Transverse colon (tissue), 4 donors: ENCODE results near the gene DES. TPM values are rescaled to one million over a fixed set of nuclear protein-coding genes. Genes with fewer than 3 reads are reported as not detected.
"Not testable (repeated sequence)": the region's sequence is repeated elsewhere in the genome, so short reads cannot be mapped to it uniquely, and the experiment has no call there.

Source experiments
- DNase-seq: peaks from one replicate; pipeline ENCODE4 v3.0.0-alpha.2; 2019
- H3K27ac ChIP-seq, 4 donors: fragments of 200-600 bp; sonication (generic); 2 replicates each; pipeline ENCODE4 v1.5.1; 2016 to 2018; ENCODE audit warnings: inconsistent platforms in 4 of 4
- H3K27me3 ChIP-seq: fragments of 200-600 bp; sonication (generic); 2 replicates; pipeline ENCODE4 v1.5.1; 2017; ENCODE audit warnings: inconsistent platforms
- H3K36me3 ChIP-seq, 4 donors: fragments of 200-600 bp; sonication (generic); 2 replicates each; pipeline ENCODE4 v1.5.1; 2017 to 2019; ENCODE audit warnings: inconsistent platforms in 4 of 4
- H3K4me1 ChIP-seq, 4 donors: fragments of 200-600 bp; sonication (generic); 2 replicates each; pipeline ENCODE4 v1.5.1; 2017 to 2020; ENCODE audit warnings: inconsistent platforms in 4 of 4
- H3K4me3 ChIP-seq, 4 donors: fragments of 200-600 bp; sonication (generic); 1 replicate in 1 of 4; 2 replicates in 3 of 4; pipeline versions ENCODE4 v1.5.1 to v1.6.1; 2017 to 2019; ENCODE audit warnings: inconsistent platforms in 4 of 4
- H3K9me3 ChIP-seq, 2 donors: fragments of 200-600 bp; sonication (generic); 2 replicates each; pipeline ENCODE4 v1.5.1; 2017 to 2019; ENCODE audit warnings: inconsistent platforms in 2 of 2
- CTCF ChIP-seq, 5 experiments: fragments of 200-600 bp in 3 of 5; fragments of 450-650 bp in 2 of 5; sonication (generic) in 3 of 5; IDR thresholded peaks; 1 replicate in 2 of 5; 2 replicates in 3 of 5; pipeline ENCODE4 v1.5.1; 2016 to 2017; ENCODE audit warnings: antibody characterized with exemption in 5 of 5, inconsistent platforms in 3 of 5, mild to moderate bottlenecking in 2 of 5, moderate library complexity in 1 of 5
- EP300 ChIP-seq: sonication (generic); formaldehyde crosslinking; IDR thresholded peaks from one replicate; pipeline ENCODE4 v1.6.1; 2017; ENCODE audit warnings: antibody characterized with exemption, low read depth
- POLR2A ChIP-seq: fragments of 450-650 bp; IDR thresholded peaks from one replicate; pipeline ENCODE4 v1.6.1; 2016; ENCODE audit warnings: antibody characterized with exemption, mild to moderate bottlenecking, moderate library complexity
- POLR2AphosphoS5 ChIP-seq, 3 donors: sonication (generic); formaldehyde crosslinking; IDR thresholded peaks; one replicate each; pipeline ENCODE4 v1.6.1; 2016; ENCODE audit warnings: antibody characterized with exemption in 3 of 3
- WGBS, 2 donors: methylation state at CpG; one replicate each; pipeline ENCODE4 v1.1.5; 2018; ENCODE audit warnings: low coverage in 1 of 2; 5-methylcytosine and 5-hydroxymethylcytosine counted together
- in situ Hi-C, 4 donors: fragments of 200-750 bp; cut with MboI; loops; one replicate each; pipeline versions ENCODE4 v1.15.0 to v1.15.1; 2017; ENCODE audit warnings: low sequenced_read_pairs in 3 of 4, low pct_ligation_motif_present in 1 of 4, low pct_unique_long_range_greater_than_20kb in 1 of 4
- intact Hi-C: fragments of 100-400 bp; cut with DNase I; formaldehyde crosslinking; loops from one replicate; pipeline ENCODE4 v1.15.1; 2023; ENCODE audit warnings: low total_unique reads
- total RNA-seq, 4 donors: library from RNA; depleted of rRNA; stranded (reverse); fragments of >200 nt; gene quantifications; one replicate each; pipeline ENCODE4 v1.1.0, GENCODE V29; 2016

The DES gene
- total RNA-seq, 4 donors from 2014 or later = 1,000 to 12,373 (median 1,519) TPM

- H3K4me3 ChIP-seq = no peak overlapping the region
- no peaks in the 10 kb centered on the region for H3K27me3 ChIP-seq
- DNase-seq = no peak
- in situ Hi-C loops = loop anchor here in 3 of 4 donors (10.0 kb wide), 1 partner anchor 119 kb away; no protein-coding TSS in a partner anchor
- H3K27ac ChIP-seq = peak overlapping the region; percentile 79 to 91 (median 86)
- 69% methylated on average over 8 of the region's 9 CpGs; no CpG with 5 or more reads in 1 of the 2 donors for WGBS, 2 donors
- H3K36me3 ChIP-seq = no peaks in the 10 kb centered on the region
- intact Hi-C loops = loop anchor here (2.0 to 5.0 kb wide), 2 partner anchors 15 to 47 kb away; no protein-coding TSS in a partner anchor
- no peaks in the 10 kb centered on the region for H3K9me3 ChIP-seq
- H3K4me1 ChIP-seq = peaks cover 0 to 25% (median 16%) of the 10 kb centered on the region in 4 donors
- TF ChIP-seq POLR2AphosphoS5 (IDR thresholded peaks at IDR 0.05) = no peak
- TF ChIP-seq CTCF (IDR thresholded peaks at IDR 0.05) = peak in 2 of 5 experiments; percentile 7 to 13
- TF ChIP-seq POLR2A = no peak
Measured at GRCh38 chr2:219405451-219405850, 12.7 kb upstream of the DES start.

- intact Hi-C loops (loop anchor here (2.0 to 5.0 kb wide), 2 partner anchors 15 to 46 kb away; no protein-coding TSS in a partner anchor), in situ Hi-C loops (loop anchor here in 3 of 4 donors (10.0 kb wide), 1 partner anchor 119 kb away; no protein-coding TSS in a partner anchor)
- Histone ChIP-seq H3K36me3 (no peaks in the 10 kb centered on the region), H3K27ac (peak overlapping the region; percentile 79 to 91 (median 86)), H3K9me3 (no peaks in the 10 kb centered on the region), H3K27me3 (peaks cover 1% of the 10 kb centered on the region), H3K4me1 (peaks cover 0 to 25% (median 16%) of the 10 kb centered on the region in 4 donors), H3K4me3 (no peak overlapping the region)
- WGBS, 2 donors = 72 to 100% methylated on average over 1 to 5 of the region's 7 CpGs
- no peak for DNase-seq
- TF ChIP-seq CTCF (IDR thresholded peaks at IDR 0.05) = no peak
- TF ChIP-seq POLR2AphosphoS5 (IDR thresholded peaks at IDR 0.05) = no peak
- TF ChIP-seq POLR2A = no peak
- no peak for TF ChIP-seq EP300
Measured at GRCh38 chr2:219405958-219406860, 12.0 kb upstream of the DES start.

- Histone ChIP-seq H3K4me3 (no peak overlapping the region), H3K27ac (peak overlapping the region; percentile 79 to 91 (median 86)), H3K9me3 (no peaks in the 10 kb centered on the region), H3K36me3 (no peaks in the 10 kb centered on the region), H3K4me1 (peaks cover 0 to 25% (median 16%) of the 10 kb centered on the region in 4 donors), H3K27me3 (peaks cover 7% of the 10 kb centered on the region)
- DNase-seq = peak; percentile 60
- 67 to 69% methylated on average over 2 to 3 of the region's 3 CpGs for WGBS, 2 donors
- in situ Hi-C loops = loop anchor here in 3 of 4 donors (10.0 kb wide), 1 partner anchor 118 kb away; no protein-coding TSS in a partner anchor
- intact Hi-C loops = loop anchor here (5.0 kb wide), 1 partner anchor 45 kb away; no protein-coding TSS in a partner anchor
- TF ChIP-seq POLR2AphosphoS5 (IDR thresholded peaks at IDR 0.05) (peak in 2 of 3 donors; percentile 26 to 50), POLR2A (no peak), CTCF (IDR thresholded peaks at IDR 0.05) (no peak), EP300 (peak; percentile 55)
Measured at GRCh38 chr2:219406861-219407230, 11.3 kb upstream of the DES start.

GRCh38 chr2:219407343-219407742 is 10.8 kb upstream of the DES start:
- H3K4me3 ChIP-seq, H3K9me3 ChIP-seq, H3K27me3 ChIP-seq, DNase-seq, H3K36me3 ChIP-seq: not testable (repeated sequence)
- 60% methylated on average over 5 of the region's 5 CpGs; no CpG with 5 or more reads in 1 of the 2 donors for WGBS, 2 donors
- Histone ChIP-seq H3K27ac (peak overlapping the region; percentile 79 to 91 (median 86)), H3K4me1 (peaks cover 0 to 25% (median 16%) of the 10 kb centered on the region in 4 donors)
- in situ Hi-C loops (loop anchor here in 3 of 4 donors (10.0 kb wide), 1 partner anchor 117 kb away; no protein-coding TSS in a partner anchor), intact Hi-C loops (loop anchor here (5.0 kb wide), 1 partner anchor 45 kb away; no protein-coding TSS in a partner anchor)
